Fibroblast of mammary gland (primary cell): Measurements from ENCODE around the gene SFSWAP.
"Not testable (repeated sequence)": the region's sequence is repeated elsewhere in the genome, so short reads cannot be mapped to it uniquely, and the experiment has no call there.

Experiments
- DNase-seq: peaks from one replicate; pipeline ENCODE4 v3.0.0-alpha.2; 2010; ENCODE audit warnings: low read depth
- H3K4me3 ChIP-seq: 2 replicates; pipeline ENCODE4 v1.5.1; 2011; ENCODE audit warnings: low read depth, mild to moderate bottlenecking, low read length, moderate library complexity; ENCODE audit not compliant: control insufficient read depth
- CTCF ChIP-seq: conservative IDR thresholded peaks from 2 replicates; pipeline ENCODE4 v1.5.1; 2011; ENCODE audit warnings: low read depth, low read length, inconsistent platforms; ENCODE audit not compliant: control insufficient read depth, insufficient read depth

SFSWAP gene

DNA sequence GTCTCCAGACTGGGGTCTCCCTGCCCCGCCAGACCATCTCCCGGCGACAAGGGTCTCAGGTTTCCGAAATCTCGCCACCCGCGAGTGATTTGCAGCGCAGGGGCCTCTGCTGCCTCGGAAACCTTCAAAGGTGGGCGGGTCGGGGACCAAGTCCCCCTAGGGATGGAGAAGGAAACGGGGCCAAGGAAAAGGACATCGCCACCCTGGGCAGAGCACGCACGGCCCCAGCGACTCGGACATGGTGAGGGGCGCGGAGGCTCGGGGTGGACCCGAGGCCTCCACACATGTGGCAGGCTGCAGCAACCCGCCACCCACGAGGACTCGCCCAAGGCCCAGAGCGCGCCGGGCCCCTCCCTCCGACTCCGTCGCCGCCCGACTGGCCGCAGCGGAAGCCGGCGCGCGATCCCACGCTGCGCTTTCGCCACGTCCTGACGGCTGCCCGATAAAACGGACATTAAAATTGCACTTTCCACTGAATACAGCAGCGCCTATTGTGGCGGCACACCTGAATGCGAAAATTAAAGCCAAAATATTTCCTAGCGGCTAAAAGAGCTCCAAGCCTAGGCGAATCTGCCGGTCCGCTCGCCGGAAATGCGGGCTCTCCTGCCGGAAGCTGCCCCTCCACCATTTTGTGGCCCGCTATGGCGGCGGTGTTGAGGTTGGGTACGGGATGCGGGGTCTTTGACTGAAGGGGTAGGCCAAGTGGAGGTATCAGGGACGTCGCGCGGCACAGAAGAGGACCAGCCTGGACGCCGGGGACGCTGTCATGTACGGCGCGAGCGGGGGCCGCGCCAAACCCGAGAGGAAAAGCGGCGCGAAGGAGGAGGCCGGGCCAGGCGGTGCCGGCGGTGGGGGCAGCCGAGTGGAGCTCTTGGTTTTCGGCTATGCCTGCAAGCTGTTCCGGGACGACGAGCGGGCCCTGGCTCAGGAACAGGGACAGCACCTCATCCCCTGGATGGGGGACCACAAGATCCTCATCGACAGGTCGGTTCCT is at the start of gene SFSWAP:
Gene SFSWAP (plus strand): TSS at position 627 of the 994 bp plus-strand sequence. CDS start 140 bp downstream, at position 767.
- TF ChIP-seq CTCF: no peak
- peak; percentile 68 for DNase-seq
- peak within 1 kb of the TSS; percentile 85 for H3K4me3 ChIP-seq

GRCh38 chr12:131661170-131661985 is 49.5 kb upstream of the SFSWAP start:
- H3K4me3 ChIP-seq, DNase-seq: not testable (repeated sequence)

DNA sequence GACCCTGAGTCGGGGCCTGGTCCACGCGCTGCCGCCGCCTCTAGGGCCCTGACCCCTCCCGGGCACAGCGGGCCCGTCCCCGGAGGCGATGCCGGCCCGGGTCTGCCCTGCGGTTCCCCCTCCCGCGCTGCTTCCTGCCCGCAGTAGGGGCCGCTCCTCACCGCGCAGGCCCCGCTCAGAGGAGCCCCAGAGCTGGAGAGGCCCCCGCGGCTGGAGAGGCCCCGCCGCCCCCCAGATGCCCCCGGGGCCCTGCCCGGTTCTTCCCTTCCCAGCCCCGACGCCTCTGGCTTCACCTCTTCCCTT is 49.0 kb upstream of the SFSWAP start:
- H3K4me3 ChIP-seq, DNase-seq: not testable (repeated sequence)

DNA sequence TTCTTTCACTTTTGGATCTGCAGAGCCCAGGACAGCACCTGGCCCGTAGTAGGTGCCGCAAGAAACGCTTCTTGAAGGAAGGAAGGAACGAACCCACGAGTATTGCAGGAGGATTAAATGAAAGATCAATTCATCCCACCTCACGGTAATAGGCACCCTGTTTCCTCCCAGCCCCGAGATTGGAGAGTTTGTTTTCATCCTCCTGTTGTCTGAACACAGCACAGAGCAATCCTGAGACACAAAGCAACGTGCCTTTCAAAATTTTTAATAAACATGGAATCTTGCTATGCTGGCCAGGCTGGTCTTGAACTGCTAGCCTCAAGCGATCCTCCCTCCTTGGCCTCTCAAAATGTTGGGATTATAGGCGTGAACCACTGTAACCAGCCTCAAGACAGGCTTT is 48.5 kb upstream of the SFSWAP start:
- H3K4me3 ChIP-seq, DNase-seq: not testable (repeated sequence)

DNA sequence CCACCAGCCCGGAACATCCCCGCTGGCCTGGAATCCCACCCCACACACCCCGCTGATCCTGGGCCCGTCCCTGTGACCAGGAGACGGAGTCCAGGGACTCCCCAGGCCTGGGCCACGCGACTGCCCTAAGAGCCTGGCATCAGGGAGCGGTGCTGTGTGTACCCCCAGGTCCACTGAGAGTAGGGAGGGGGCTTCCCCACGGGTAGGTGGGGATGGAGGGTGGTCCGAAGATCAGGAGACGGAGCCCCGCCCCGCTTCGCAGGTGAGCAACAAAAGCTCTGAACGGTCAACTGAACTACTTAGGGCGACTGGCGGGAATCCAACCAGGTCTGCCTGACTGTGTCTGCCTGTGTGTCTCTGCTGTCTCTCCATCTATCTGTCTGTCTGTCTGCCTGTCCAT is 45.2 kb upstream of the SFSWAP start:
- DNase-seq, H3K4me3 ChIP-seq: not testable (repeated sequence)

GRCh38 chr12:131666486-131666885 is 44.4 kb upstream of the SFSWAP start:
- DNase-seq, H3K4me3 ChIP-seq: not testable (repeated sequence)

DNA sequence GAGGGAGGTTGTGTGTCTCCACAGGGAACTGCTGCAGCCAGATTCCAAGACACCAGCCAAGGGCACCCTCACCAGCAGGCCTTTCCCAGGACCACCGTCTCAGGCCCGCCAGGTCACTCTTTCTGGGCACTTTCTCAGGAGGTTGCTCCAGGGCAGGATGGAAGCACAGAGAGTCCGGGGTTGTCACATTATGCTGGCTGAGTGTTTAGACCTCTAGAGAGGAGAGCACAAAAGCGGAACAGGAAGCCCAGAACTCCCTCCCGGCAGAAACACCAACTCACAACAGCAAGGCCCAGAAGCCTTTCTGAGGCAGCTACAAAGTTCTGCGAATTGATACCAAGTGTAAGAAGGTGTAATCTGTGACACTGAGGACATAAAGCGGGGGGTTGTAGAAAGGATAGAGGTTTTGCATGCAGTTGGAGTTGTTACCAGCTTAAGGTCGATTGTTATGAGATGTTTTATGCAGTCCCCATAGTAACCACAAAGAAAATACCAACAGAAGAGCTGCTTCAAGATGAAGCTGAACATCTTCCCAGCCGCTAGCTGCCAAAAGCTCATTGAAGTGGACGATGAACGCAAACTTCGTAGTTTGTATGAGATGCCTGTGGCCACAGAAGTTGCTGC is 43.8 kb upstream of the SFSWAP start:
- DNase-seq, H3K4me3 ChIP-seq: not testable (repeated sequence)

DNA sequence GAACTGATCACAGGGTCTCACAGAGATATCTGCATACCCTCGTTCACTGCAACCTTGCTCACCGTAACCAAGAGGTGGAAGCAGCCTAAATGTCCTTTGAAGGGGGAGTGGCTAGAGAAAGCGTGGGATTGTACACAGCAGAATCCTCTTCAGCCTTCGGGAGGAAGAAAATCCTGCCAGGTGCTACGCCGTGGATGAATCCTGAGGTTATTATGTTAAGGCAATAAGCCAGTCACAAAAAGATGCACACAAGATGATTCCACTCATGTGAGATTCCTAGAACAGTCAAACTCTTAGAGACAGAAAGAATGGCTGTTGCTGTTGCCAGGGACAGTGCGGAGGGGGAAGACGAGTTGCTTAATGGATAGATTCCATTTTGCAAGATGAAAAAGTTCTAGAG is 39.6 kb upstream of the SFSWAP start:
- H3K4me3 ChIP-seq: no peak overlapping the region
- DNase-seq: no peak
- no peak for TF ChIP-seq CTCF

- TF ChIP-seq CTCF: no peak
- no peak for DNase-seq
- H3K4me3 ChIP-seq: no peak overlapping the region
These were observed 39.0 kb upstream of the SFSWAP start for GRCh38 chr12:131671871-131672270.
